Stimulated activated CD4-positive, alpha-beta T cell treated with anti-CD3 and anti-CD28 coated beads, TNF-alpha, amount 100 ng/mL, for 24 hours (primary cell): ENCODE data around the gene ZNF488.

Experiments used
- DNase-seq, 3 experiments: peaks; one replicate each; pipeline ENCODE4 v3.0.0-alpha.2; 2020; ENCODE audit warnings: low read depth in 3 of 3

Gene ZNF488

GRCh38 chr10:47349941-47350371 lies 34.1 kb downstream of the ZNF488 start:
- DNase-seq: no peak

GRCh38 chr10:47349516-47349915 lies 34.6 kb downstream of the ZNF488 start:
- no peak for DNase-seq

GRCh38 chr10:47348661-47349470 lies 35.2 kb downstream of the ZNF488 start:
- DNase-seq: no peak

GRCh38 chr10:47348138-47348651 lies 35.9 kb downstream of the ZNF488 start, which contains the start of gene RBP3:
Gene RBP3 (plus strand): TSS chr10:47348363. CDS start chr10:47348485, 122 bp downstream.
- DNase-seq: no peak

GRCh38 chr10:47347303-47347675 lies 36.8 kb downstream of the ZNF488 start:
- DNase-seq: no peak

GRCh38 chr10:47346581-47347302 lies 37.4 kb downstream of the ZNF488 start:
- DNase-seq: no peak

- no peak for DNase-seq
Measured at GRCh38 chr10:47344996-47345870, 38.9 kb downstream of the ZNF488 start.

- peak; percentile 57 to 67 (median 58) for DNase-seq
Measured at GRCh38 chr10:47340608-47341170, 43.4 kb downstream of the ZNF488 start.

- DNase-seq: no peak
Measured at GRCh38 chr10:47339759-47340607, 44.1 kb downstream of the ZNF488 start.

- no peak for DNase-seq
Measured at GRCh38 chr10:47339186-47339735, 44.8 kb downstream of the ZNF488 start.

GRCh38 chr10:47337310-47337709 lies 46.8 kb downstream of the ZNF488 start:
- DNase-seq: no peak

GRCh38 chr10:47336387-47337134 lies 47.5 kb downstream of the ZNF488 start:
- DNase-seq: no peak

- no peak for DNase-seq
Measured at GRCh38 chr10:47335906-47336305, 48.2 kb downstream of the ZNF488 start.

- DNase-seq: no peak
Measured at GRCh38 chr10:47334466-47335295, 49.4 kb downstream of the ZNF488 start.

GRCh38 chr10:47333532-47333931 lies 50.6 kb downstream of the ZNF488 start:
- DNase-seq: no peak

- no peak for DNase-seq
Measured at GRCh38 chr10:47332946-47333345, 51.1 kb downstream of the ZNF488 start.

- DNase-seq: no peak
Measured at GRCh38 chr10:47332371-47332770, 51.7 kb downstream of the ZNF488 start.

- no peak for DNase-seq
Measured at GRCh38 chr10:47331954-47332353, 52.1 kb downstream of the ZNF488 start.

- no peak for DNase-seq
Measured at GRCh38 chr10:47331491-47331890, 52.6 kb downstream of the ZNF488 start.
